Medulla oblongata (tissue), 1 donor: Measurements from ENCODE around the gene TMOD3.

Source experiments
- DNase-seq: peaks from one replicate; pipeline ENCODE4 v3.0.0-alpha.2; 2015; ENCODE audit errors: extremely low spot score

Gene TMOD3

DNA sequence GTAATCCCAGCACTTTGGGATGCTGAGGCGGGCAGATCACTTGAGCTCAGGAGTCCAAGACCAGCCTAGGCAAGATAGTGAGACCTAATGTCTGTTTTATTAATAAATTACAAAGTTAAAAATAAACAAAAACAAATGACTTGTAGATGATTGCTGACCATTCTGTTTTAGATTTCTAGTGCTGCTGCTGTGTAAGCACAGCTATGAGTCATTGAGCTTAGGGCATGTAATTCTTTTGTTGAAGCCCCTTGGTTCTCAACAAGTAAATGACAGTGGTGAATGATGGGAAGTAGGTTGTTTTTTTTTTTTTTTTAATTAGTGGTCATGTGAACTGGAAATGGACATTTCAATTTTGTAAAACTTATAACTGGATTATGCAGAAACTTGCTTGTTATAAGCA lies 78.9 kb downstream of the TMOD3 start:
- DNase-seq: no peak

DNA sequence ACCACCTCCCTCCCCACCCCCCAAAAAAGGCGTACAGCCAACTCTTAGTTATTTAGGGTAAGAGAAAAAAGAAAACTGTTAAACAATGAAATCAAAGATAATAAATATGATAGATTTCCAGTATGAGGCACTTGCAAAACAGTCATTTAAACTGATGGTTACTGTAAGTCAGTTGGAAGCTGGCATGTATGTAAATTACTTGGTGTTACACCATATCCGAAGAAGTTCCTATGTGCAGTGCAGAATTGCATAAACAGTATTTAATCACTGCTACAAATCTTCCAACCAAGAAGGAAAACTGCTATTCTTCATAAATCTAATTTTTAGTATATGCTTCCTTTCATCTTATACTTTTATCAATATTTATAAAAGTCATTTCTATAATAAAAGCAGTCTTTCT lies 80.1 kb downstream of the TMOD3 start:
- DNase-seq: no peak

GRCh38 chr15:51912528-51912927 lies 83.1 kb downstream of the TMOD3 start:
- DNase-seq: no peak

DNA sequence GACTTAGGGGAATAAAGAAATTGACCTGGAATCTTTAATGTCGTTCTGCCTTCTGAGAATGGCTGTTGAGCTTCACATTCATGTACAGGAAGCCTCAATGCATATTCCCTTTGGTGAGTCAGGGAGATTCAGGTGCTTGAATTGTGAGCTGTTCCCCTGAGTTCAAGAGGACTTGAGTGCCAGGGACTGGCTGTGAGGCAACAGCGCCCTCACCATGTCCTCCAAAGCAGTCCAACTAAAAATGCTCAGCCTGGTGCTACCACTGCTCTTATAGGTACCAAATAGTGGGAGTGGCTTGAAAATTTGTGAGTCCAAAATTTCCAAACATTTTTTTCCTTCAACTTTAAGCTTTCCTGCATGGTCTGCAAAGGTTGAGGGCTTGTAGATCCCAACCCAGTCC lies 88.0 kb downstream of the TMOD3 start:
- DNase-seq: no peak

GRCh38 chr15:51924156-51925068 lies 95.0 kb downstream of the TMOD3 start:
- DNase-seq: peak; percentile 35

DNA sequence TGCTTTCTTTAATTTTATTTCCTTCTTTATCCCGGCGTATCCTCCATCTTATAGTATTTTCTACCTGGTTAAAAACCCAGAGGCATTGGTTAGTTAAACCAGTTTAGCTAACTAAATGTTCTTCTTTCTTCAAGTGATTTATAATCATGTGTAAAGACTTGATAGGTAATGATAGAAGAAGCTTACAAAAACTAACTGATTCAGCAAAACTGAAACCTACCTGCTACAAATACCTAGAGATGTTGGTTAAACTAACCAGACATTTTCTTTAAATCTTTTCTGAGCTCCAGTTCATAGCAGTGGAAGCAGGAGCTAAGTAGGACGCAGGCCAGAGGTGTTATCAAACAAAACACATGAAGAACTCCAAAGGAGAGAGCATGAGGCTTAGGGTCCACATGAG lies 97.4 kb downstream of the TMOD3 start:
- no peak for DNase-seq

GRCh38 chr15:51931016-51931415 lies 101.6 kb downstream of the TMOD3 start:
- no peak for DNase-seq

- no peak for DNase-seq
These were observed 102.2 kb downstream of the TMOD3 start for GRCh38 chr15:51931638-51932037.

DNA sequence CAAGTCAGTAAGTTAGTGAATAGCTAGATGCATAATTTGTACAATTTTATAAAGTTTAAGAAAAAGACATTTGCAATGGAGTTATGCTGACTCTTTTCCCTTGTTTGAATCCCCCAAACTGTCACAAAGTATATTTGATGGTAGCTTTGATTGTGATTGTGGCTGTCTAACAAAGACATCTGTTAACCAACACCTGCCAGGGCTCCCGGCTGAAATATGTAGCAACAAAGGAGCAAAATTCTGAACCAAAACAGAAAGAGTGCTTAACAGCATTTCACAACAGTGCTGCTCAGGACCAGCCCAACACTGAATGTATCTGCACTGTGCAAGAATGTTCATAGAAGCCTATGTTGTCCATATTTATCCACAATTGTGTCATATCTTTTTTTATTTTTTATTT lies 102.7 kb downstream of the TMOD3 start:
- DNase-seq: no peak

DNA sequence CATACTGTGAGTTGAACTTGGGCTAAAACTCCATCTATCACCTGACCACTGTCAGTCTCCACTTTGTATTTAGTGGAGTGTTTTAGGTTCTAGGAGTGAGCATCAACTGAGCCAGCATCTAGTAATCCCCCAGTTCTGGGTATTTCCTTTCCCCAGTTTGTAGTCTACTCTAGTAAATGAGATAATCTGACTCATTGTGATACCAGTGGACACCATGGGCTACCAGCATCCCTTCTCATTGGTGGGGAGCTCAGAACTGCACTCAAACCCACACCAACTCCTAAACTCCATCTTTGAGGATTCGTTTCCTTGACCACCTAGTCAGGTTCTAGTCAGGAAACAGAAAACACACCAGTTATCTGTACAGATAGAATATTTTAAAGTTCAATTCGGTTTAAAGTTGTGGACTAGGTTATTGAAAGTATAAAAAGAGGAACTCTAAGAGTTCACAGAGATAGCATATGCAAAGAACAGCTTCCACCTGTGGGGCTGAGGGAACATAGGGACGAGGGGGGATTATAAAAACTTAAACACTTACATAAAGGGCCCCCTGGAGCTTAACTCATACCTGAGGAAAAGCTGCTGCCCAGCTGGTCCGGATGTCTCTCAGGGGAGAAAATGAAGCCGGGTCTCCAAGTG lies 106.1 kb downstream of the TMOD3 start:
- DNase-seq: no peak

DNA sequence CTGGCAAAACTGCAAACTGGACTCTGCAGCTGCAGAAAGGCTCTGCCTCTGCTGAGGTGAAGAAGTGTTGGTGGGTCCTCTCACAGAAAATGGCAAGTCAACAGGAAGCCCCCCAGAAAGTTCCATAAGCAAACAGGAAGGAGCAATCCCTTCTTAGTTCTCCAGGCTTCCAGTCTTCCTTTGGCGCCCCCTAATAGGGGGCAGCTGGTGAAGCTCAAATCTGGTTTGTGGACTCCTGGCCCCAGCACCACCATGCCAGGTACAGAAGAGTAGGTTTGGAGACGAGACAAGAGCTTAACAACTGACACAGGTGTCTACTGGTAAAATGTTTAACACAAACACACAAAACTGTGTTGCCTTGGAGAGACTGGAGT lies 106.6 kb downstream of the TMOD3 start:
- DNase-seq: no peak

GRCh38 chr15:51938286-51938685 lies 108.8 kb downstream of the TMOD3 start:
- no peak for DNase-seq

DNA sequence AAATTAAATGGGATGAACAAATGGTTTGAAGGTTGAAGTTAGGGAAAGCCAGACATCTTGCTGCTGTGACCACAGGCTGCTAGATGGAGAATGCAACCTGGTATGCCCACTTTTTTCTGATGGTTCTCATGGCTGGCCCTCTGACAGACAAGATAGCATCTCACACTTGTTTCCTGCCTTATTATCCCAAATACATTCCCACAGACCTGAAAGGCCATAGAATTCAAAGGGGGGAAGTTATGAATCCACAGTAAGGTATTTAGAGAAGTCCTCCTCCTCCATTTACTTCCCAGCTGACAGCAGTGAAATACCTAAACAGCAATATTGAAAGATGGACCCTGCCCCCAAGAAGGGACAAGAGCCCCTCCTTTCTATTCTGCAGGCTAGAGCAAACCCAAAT lies 109.8 kb downstream of the TMOD3 start:
- DNase-seq: no peak

DNA sequence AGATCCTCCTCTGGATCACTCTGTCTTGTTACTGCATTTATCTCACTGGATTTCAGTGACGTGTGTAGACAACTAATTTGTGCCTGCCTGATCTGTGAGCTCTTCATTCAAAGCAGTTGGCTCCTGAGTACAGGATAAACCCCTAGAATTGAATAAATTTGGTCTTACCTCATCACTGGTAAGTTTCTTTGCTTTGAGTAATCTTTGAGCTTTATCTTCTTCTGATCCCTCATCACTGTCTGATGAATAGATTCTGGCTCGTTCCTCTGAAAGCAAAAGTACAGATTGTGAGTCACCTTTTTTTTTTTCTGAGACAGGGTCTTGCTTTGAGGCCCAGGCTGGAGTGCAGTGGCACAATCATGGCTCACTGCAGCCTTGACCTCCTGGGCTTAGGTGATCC lies 117.7 kb downstream of the TMOD3 start:
- no peak for DNase-seq

- DNase-seq: no peak
These were observed 123.4 kb downstream of the TMOD3 start for GRCh38 chr15:51952805-51953204.

DNA sequence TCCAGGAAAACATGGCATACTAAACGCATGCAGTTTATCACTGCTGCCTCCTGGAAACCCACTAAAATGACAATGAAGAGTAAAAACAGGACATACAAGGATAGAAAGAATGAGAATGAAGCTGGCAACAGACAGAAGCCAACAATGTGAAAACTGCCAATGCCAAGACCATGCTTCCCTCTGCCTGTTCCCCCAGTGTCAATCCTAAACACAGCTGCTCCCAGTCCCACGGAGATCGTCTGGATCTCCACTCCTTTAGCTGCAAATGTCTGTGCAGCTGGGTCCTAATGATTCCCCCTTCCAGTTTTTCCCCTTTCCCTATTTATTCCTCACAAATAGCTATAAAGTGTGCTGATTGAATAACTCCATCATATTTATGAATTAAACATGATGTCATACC lies 126.1 kb downstream of the TMOD3 start:
- DNase-seq: no peak
